H7 (cell line): ENCODE results near the gene KRTAP23-1. TPM values are rescaled to one million over a fixed set of nuclear protein-coding genes. Genes with fewer than 3 reads are reported as not detected.

Experiments
- DNase-seq: peaks from one replicate; pipeline ENCODE4 v3.0.0; 2012
- H3K27me3 ChIP-seq: 2 replicates; pipeline ENCODE4 v1.6.0; 2011; ENCODE audit warnings: mild to moderate bottlenecking, low read length; ENCODE audit not compliant: control insufficient read depth, insufficient read depth
- H3K36me3 ChIP-seq: replicated peaks from 2 replicates; pipeline ENCODE4 v1.5.1; 2011; ENCODE audit warnings: low read length; ENCODE audit not compliant: control insufficient read depth, insufficient read depth
- H3K4me3 ChIP-seq: 2 replicates; pipeline ENCODE4 v1.5.1; 2011; ENCODE audit warnings: low read depth, mild to moderate bottlenecking, control low read depth, low read length, moderate library complexity; ENCODE audit not compliant: insufficient read depth
- total RNA-seq: library from RNA; depleted of rRNA; stranded (reverse); fragments of >200 nt; shearing (Covaris generic); gene quantifications from 2 replicates; pipeline ENCODE4 v1.2.3, GENCODE V29; 2014; rRNA removed

Gene KRTAP23-1
- total RNA-seq, 1 experiment from 2014 or later: not detected

GRCh38 chr21:30336596-30336995 lies 11.8 kb downstream of the KRTAP23-1 start:
- no peak for DNase-seq
- Histone ChIP-seq H3K36me3 (no peaks in the 10 kb centered on the region), H3K27me3 (no peaks in the 10 kb centered on the region), H3K4me3 (no peak overlapping the region)

DNA sequence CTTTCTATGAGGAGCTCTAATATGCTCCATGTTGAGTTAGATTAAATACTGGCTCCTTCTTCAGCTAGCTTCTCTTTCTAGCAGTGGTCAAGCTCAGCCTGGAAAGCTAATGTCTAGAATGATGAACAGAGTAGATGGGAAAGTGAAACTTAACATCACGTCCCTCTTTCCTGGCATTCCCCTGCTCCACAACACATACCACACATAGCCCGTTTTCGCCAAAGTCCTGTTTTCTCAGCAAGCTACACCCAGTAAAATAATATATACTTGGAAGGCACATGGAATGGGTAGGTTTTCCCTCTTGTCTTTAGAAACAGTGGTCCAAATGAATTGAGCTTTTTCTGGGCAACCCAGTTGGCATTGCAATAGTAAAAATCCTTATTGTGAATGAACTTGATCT lies 14.7 kb downstream of the KRTAP23-1 start:
- DNase-seq: no peak
- Histone ChIP-seq H3K27me3 (no peaks in the 10 kb centered on the region), H3K36me3 (no peaks in the 10 kb centered on the region), H3K4me3 (no peak overlapping the region)

DNA sequence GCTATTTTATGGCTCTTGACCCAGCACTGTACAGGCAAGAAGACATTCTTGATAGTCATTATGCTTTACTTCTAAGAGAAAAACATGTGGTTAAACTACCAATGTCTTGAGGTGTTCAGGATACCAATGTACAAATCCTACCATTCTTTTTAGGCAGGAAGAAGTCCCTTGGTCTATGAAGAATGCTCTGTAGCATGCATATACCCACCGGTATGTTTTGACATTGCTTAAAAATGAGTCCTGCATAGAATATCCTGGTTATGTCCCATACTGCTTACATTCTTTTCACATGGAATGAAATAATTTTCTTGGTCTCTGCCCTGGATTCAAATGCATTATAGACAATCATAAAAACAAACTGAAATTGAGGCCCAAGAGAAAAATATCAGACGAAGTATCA lies 15.7 kb downstream of the KRTAP23-1 start:
- DNase-seq: no peak
- Histone ChIP-seq H3K27me3 (no peaks in the 10 kb centered on the region), H3K36me3 (no peaks in the 10 kb centered on the region), H3K4me3 (no peak overlapping the region)

DNA sequence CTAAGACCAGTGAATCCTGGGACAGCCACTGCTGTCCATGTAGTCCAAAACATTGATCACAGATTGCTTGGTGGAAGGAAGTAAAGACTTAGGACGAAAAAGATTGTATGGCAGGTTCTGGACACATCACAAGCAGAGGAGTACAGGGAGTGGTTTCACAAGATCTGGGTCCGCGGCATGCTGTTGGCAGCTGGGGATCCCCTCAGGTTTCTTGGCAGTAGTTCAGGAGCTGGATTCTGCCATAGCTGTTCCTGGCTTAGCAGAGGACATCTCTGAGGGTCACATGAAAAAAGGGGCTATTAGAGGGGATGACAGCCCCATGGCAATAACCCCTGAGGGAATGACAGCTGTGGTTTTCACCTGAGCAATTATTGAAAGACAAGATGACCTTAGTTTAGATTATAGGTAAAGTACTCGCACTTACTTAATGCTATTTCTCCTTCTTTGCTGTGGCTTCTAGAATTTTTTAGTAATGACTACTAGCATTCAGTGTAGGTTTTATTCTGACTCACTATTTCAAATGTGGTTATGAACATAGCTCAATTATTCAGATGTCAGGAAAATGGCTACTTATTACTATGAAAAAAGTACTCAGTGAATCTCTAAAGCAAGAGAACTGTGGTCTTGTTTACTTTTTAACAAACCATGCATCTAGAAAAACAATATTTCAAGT lies 19.1 kb downstream of the KRTAP23-1 start:
- no peak for DNase-seq
- Histone ChIP-seq H3K36me3 (no peaks in the 10 kb centered on the region), H3K4me3 (no peak overlapping the region), H3K27me3 (no peaks in the 10 kb centered on the region)

- Histone ChIP-seq H3K36me3 (no peaks in the 10 kb centered on the region), H3K27me3 (no peaks in the 10 kb centered on the region), H3K4me3 (no peak overlapping the region)
- DNase-seq: no peak
Observed at GRCh38 chr21:30326390-30326789, 22.0 kb downstream of the KRTAP23-1 start.

GRCh38 chr21:30320215-30320614 lies 28.2 kb downstream of the KRTAP23-1 start, which contains the start of gene KRTAP26-1:
Gene KRTAP26-1, minus strand, starts transcription at chr21:30320315. Its CDS starts 280 bp downstream, at chr21:30320035.
- Histone ChIP-seq H3K36me3 (no peaks in the 10 kb centered on the region), H3K27me3 (no peaks in the 10 kb centered on the region), H3K4me3 (no peak within 1 kb of the TSS)
- no peak for DNase-seq

DNA sequence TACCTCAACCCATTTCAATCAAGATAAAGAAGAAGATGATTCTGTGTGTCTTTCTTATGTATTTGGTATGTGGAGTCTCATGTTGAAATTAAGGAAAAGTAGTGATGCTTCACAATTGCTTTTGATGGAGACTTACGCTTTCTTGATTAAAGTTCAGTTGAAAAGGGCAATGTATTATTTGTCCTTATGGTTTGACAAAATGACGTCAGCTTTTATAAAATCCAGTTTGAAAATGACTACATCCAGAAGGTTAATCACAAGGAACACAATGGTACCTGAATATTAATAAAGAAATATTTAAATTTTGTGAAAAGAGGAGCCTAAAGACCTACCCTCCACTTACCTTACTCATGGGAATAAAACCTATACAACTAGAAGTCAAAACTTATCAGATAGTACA lies 32.7 kb downstream of the KRTAP23-1 start:
- no peaks in the 10 kb centered on the region for H3K27me3 ChIP-seq
- DNase-seq: no peak
- H3K36me3 ChIP-seq: no peaks in the 10 kb centered on the region

DNA sequence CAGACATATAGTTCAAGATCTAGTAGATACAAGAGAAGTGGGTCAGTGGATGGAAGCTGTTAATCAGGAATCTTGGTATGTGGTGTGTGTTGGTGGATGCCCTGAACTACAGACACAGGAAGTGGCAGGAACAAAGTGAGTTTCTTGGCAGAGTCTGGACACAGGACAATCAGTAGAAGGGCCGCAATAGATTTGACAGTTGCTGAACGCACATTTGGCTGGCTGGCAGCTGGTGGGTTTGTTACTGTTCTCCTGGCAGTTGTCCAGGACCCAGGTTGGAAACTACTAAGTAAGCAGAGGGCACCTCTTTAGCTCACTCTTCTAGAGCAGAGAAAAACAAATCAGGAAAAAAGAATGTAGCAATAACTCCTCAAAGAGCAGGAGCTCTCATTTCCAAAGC lies 41.5 kb downstream of the KRTAP23-1 start:
- Histone ChIP-seq H3K36me3 (no peaks in the 10 kb centered on the region), H3K4me3 (no peak overlapping the region), H3K27me3 (no peaks in the 10 kb centered on the region)
- no peak for DNase-seq

More for the DNA sequence above, 32.7 kb downstream of the KRTAP23-1 start:
- H3K4me3 ChIP-seq: no peak overlapping the region

DNA sequence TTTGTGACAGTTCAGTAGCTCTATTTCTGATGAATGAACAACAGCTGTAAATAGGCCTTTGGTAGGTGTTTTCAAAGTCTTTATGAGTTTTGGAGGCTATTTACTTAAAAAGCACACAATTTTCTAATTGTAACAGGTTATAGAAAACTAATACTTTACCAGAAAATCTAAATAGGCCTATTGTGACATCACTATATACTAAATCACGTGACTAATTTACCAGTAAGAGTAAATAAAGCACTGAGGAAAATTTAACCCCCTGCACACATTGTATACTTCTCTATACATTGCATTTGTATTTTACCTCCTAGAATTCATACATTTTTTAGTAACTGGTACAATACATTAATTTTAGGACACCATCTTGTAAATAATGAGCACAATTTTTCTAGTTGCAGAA lies 43.3 kb downstream of the KRTAP23-1 start:
- H3K27me3 ChIP-seq: no peaks in the 10 kb centered on the region
- H3K36me3 ChIP-seq: no peaks in the 10 kb centered on the region
- DNase-seq: no peak
- H3K4me3 ChIP-seq: no peak overlapping the region

Other genes with a start within 250 kb of the KRTAP23-1 start
- not detected in 2 replicates for gene CLDN17, start 181.8 kb downstream of the KRTAP23-1 start, total RNA-seq
- gene CLDN8, start 132.5 kb downstream of the KRTAP23-1 start, total RNA-seq: not detected in 2 replicates
- not detected in 2 replicates for gene KRTAP24-1, start 65.7 kb downstream of the KRTAP23-1 start, total RNA-seq
- gene KRTAP25-1, start 59.1 kb downstream of the KRTAP23-1 start, total RNA-seq: not detected in 2 replicates
- gene KRTAP26-1, start 28.3 kb downstream of the KRTAP23-1 start, total RNA-seq: not detected in 2 replicates
- not detected in 2 replicates for gene KRTAP27-1, start 10.9 kb downstream of the KRTAP23-1 start, total RNA-seq
- gene KRTAP13-2, start 23.7 kb upstream of the KRTAP23-1 start, total RNA-seq: not detected in 2 replicates
- not detected in 2 replicates for gene KRTAP13-1, start 47.4 kb upstream of the KRTAP23-1 start, total RNA-seq
- not detected in 2 replicates for gene KRTAP13-3, start 77.3 kb upstream of the KRTAP23-1 start, total RNA-seq
- gene KRTAP13-4, start 81.6 kb upstream of the KRTAP23-1 start, total RNA-seq: not detected in 2 replicates
- not detected in 2 replicates for gene KRTAP15-1, start 91.7 kb upstream of the KRTAP23-1 start, total RNA-seq
- gene KRTAP19-1, start 131.8 kb upstream of the KRTAP23-1 start, total RNA-seq: not detected in 2 replicates
- gene KRTAP19-2, start 138.8 kb upstream of the KRTAP23-1 start, total RNA-seq: not detected in 2 replicates
- gene KRTAP19-3, start 143.4 kb upstream of the KRTAP23-1 start, total RNA-seq: not detected in 2 replicates
- gene KRTAP19-4, start 148.6 kb upstream of the KRTAP23-1 start, total RNA-seq: not detected in 2 replicates
- not detected in 2 replicates for gene KRTAP19-5, start 153.5 kb upstream of the KRTAP23-1 start, total RNA-seq
- gene KRTAP19-6, start 193.3 kb upstream of the KRTAP23-1 start, total RNA-seq: not detected in 2 replicates
- not detected in 2 replicates for gene KRTAP19-7, start 212.7 kb upstream of the KRTAP23-1 start, total RNA-seq
- gene KRTAP22-2, start 241.8 kb upstream of the KRTAP23-1 start, total RNA-seq: not detected in 2 replicates
- gene KRTAP6-3, start 243.8 kb upstream of the KRTAP23-1 start, total RNA-seq: not detected in 2 replicates